HG02970 (cell line): ENCODE data around the gene FBXO34.
A peak's percentile ranks its signal among the peaks of the same experiment; 100 is the strongest.

ENCODE experiments used
- ATAC-seq: cut with Tn5 transposase; IDR thresholded peaks from one replicate; pipeline ENCODE4 v1.9.1; 2021; ENCODE audit warnings: mild to moderate bottlenecking, moderate library complexity, moderate number of reproducible peaks; ENCODE audit not compliant: unreplicated experiment, low FRiP score

FBXO34 gene

GRCh38 chr14:55271572-55272298, 514 bp downstream of the FBXO34 start:
- ATAC-seq = peak; percentile 44

- ATAC-seq = no peak
These were observed 1.2 kb downstream of the FBXO34 start for GRCh38 chr14:55272387-55272786.

GRCh38 chr14:55272922-55273321, 1.7 kb downstream of the FBXO34 start:
- ATAC-seq = no peak

- ATAC-seq = no peak
These were observed 2.9 kb downstream of the FBXO34 start for GRCh38 chr14:55274146-55274545.

GRCh38 chr14:55274751-55275150, 3.5 kb downstream of the FBXO34 start:
- ATAC-seq = no peak

- ATAC-seq = no peak
These were observed 5.5 kb downstream of the FBXO34 start for GRCh38 chr14:55276736-55277135.

- peak; percentile 69 for ATAC-seq
These were observed 6.9 kb downstream of the FBXO34 start for GRCh38 chr14:55277972-55278740.

- ATAC-seq = no peak
These were observed 8.2 kb downstream of the FBXO34 start for GRCh38 chr14:55279384-55279783.

- no peak for ATAC-seq
These were observed 10.2 kb downstream of the FBXO34 start for GRCh38 chr14:55281316-55281839.

GRCh38 chr14:55285048-55285652, 13.9 kb downstream of the FBXO34 start:
- no peak for ATAC-seq

GRCh38 chr14:55288439-55288838, 17.2 kb downstream of the FBXO34 start:
- ATAC-seq = no peak

GRCh38 chr14:55291480-55292081, 20.4 kb downstream of the FBXO34 start:
- ATAC-seq = no peak

GRCh38 chr14:55294603-55295002, 23.4 kb downstream of the FBXO34 start:
- ATAC-seq = no peak

GRCh38 chr14:55297611-55298499, 26.6 kb downstream of the FBXO34 start:
- ATAC-seq = no peak

- no peak for ATAC-seq
These were observed 27.2 kb downstream of the FBXO34 start for GRCh38 chr14:55298500-55298822.

GRCh38 chr14:55301437-55302121, 30.4 kb downstream of the FBXO34 start:
- ATAC-seq = no peak

GRCh38 chr14:55302367-55303124, 31.3 kb downstream of the FBXO34 start:
- no peak for ATAC-seq

- ATAC-seq = no peak
These were observed 31.9 kb downstream of the FBXO34 start for GRCh38 chr14:55303125-55303499.

GRCh38 chr14:55303691-55304145, 32.5 kb downstream of the FBXO34 start:
- no peak for ATAC-seq
